Effector CD8-positive, alpha-beta T cell (primary cell): ENCODE measurements around the gene SMIM9.
"Not testable (repeated sequence)": the region's sequence is repeated elsewhere in the genome, so short reads cannot be mapped to it uniquely, and the experiment has no call there.

Experiments used
- DNase-seq: peaks from one replicate; lab custom pipeline; 2025; lab: John Stamatoyannopoulos, UW
- total RNA-seq, 4 experiments: gene quantifications; one replicate each; lab custom pipeline; 2026; lab: John Stamatoyannopoulos, UW

Gene SMIM9
- 0 reads per million in 4 experiments for total RNA-seq

DNA sequence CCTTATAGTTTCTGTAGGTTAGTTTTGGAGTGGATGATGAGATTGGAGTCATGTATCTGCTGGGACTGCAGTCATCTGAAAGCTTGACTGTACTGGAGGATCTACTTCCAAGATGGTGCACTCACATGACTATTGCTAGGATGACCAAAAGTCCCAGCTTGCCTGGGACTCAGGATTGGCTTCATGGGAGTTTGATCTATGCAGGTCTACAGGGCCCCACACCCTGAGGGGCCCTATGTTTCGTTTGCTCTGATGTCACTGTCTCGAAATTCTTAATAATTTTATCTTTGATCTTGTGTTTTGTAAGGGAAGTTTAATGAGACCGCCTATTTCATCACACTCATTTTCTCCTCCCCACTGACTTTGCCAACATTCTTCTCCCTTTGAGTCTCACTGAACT is at the start of gene SMIM9:
Gene SMIM9, minus strand, starts transcription at position 101 of the 400 bp plus-strand sequence. CDS start 3,806 bp downstream, outside the sequence.
- DNase-seq, result no peak

GRCh38 chrX:154884069-154884468 is 49.6 kb upstream of the SMIM9 start:
- DNase-seq, result not testable (repeated sequence)

DNA sequence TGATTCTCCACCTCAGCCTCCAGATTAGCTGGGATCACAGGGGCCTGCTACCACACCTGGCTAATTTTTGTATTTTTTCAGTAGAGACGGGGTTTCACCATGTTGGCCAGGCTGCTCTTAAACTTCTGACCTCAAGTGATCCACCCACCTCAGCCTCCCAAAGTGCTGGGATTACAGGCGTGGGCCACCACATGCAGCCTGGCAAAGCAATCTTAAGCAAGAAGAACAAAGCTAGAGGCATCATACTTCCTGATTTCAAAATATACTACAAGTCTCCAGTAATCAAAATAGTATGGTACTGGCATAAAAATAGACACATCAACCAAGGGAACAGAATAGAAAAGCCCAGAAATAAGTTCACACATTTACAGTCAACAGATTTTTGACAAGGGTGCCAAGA is 38.9 kb upstream of the SMIM9 start:
- no peak for DNase-seq

GRCh38 chrX:154868522-154868921 is 34.1 kb upstream of the SMIM9 start:
- DNase-seq, result not testable (repeated sequence)

GRCh38 chrX:154855256-154855655 is 20.8 kb upstream of the SMIM9 start:
- no peak for DNase-seq

DNA sequence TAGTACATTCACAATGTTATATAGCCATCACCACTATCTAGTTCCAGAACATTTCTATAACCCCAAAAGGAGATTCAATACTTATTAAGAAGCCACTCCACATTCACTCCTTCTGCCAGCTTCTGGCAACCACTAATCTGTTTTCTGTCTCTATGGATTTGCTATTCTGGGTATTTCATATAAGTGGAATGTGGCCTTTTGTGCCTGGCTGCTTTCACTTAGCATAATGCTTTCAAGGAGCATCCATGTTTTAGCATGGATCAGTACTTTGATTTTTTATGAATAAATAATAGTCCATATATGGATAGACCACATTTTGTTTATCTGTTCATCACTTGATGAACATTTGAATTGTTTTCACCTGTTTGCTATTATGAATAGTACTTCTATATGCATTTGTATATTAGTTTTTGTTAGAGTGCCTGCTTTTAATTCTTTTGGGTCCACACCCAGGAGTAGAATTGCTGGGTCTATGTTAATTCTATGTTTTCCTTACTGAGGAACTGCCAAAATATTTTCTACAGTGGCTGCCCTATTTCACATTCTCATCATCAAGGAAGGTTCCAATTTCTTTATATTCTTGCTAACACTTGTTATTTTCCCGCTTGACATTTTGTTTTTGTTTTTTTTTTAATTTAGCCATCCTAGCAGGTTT is 16.6 kb upstream of the SMIM9 start:
- no peak for DNase-seq

DNA sequence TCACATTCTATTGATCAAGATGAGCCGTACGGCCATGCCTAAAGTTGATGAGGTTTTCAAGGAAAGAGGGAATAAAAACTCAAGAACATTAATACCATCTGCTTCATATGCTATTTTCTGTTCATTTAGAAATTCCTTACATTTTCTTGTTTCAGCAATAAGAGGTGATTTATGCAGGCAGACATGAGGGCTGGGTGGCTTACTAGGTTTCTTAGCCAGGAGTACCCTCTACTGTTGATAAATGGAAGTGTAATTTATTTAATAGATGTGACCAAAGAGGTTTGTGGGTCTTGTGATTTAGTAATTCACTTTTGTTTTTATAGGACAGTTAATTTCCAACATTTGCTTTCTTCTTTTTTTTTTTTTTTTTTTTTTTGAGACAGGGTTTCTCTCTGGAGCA is 6.4 kb upstream of the SMIM9 start:
- DNase-seq, result no peak

- no peak for DNase-seq
Observed at GRCh38 chrX:154836163-154836562, 1.7 kb upstream of the SMIM9 start.

GRCh38 chrX:154833746-154834274 is 652 bp downstream of the SMIM9 start:
- no peak for DNase-seq

DNA sequence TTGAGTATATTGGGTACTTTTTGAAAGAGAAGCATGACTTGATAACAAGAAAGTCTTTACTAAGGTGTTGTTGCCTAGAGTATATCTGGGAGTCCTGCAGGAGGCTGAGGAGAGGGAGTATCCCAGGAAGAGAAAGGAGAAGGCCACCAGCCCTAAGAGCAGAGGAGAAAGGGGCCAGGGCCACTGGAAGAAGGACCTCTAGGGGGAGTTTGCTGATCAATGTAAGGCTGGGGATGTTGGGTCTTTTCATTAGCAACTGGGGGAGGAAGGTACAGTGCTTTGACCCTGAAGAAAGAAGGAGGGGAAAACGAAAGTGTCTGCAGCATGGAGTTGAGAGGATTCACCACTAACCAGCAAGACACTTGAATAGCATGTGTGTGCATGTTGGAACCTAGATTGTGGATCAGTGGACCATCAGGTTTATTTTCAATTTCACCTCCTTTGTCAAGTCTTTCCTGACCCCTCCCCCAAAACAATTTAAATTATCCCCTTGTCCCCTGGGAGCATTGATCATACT is 4.5 kb downstream of the SMIM9 start:
- no peak for DNase-seq

DNA sequence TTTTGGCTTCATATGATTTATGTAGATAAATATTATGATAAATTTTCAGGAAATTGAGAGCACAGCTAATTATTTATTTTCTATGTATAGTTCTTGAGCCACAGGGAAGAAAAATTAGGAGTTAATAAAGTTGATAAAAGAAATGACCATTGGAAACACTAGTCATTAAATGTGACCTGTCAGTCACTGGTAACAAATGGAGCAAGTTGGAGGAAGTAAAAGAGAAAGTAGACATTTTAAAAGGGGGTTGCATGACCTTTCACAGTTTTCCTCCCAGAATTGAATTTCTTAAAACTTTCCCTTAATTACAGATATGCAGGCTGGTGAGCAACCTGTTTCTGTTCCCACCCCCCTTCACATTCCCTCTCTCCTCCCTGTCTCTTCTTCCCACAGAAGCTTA is 5.3 kb downstream of the SMIM9 start:
- DNase-seq, result no peak

DNA sequence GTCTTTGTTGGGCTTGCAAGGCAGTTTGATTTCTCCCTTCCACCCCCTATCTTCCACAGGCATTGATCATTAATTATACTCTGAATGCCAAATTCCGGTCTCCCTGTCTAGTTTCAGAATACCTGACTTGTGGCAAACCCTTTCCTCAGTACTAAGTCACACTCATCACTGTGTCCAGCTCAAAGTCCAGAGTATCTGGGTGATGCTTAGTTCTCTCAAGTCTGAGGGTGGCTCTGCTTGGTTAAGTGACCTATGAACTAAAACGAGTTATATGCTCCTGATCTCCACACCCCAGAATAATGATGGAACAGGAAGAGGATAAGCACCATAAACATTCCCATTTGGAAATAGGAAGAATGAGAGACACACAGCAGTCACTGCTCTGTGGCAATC is 6.5 kb downstream of the SMIM9 start:
- no peak for DNase-seq

GRCh38 chrX:154827194-154828015 is 7.1 kb downstream of the SMIM9 start:
- no peak for DNase-seq

DNA sequence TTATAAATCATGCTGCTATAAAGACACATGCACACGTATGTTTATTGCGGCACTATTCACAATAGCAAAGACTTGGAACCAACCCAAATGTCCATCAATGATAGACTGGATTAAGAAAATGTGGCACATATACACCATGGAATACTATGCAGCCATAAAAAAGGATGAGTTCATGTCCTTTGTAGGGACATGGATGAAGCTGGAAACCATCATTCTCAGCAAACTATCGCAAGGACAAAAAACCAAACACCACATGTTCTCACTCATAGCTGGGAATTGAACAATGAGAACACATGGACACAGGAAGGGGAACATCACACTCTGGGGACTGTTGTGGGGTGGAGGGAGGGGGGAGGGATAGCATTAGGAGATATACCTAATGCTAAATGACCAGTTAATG is 8.9 kb downstream of the SMIM9 start:
- not testable (repeated sequence) for DNase-seq

GRCh38 chrX:154824638-154825037 is 9.8 kb downstream of the SMIM9 start:
- DNase-seq, result no peak

GRCh38 chrX:154822029-154822428 is 12.4 kb downstream of the SMIM9 start:
- DNase-seq, result no peak

DNA sequence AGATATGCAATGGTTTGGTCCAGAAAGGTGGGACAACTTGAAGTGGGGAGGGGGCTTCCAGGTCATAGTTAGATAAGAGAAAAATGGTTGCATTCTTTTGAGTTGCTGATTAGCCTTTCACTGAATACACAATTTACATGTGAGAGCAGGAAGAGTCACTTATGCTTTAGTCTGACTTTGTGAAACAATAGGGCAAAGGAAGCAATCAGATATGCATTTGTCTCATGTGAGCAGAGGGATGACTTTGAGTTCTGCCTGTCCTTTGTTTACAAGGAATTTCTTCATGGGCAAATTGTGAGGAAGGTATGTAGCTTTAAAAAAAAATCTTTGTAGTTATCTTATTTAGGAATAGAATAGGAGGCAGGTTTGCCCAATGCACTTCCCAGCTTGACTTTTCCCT is 12.9 kb downstream of the SMIM9 start:
- DNase-seq, result no peak

GRCh38 chrX:154819771-154820341 is 14.6 kb downstream of the SMIM9 start:
- no peak for DNase-seq

- no peak for DNase-seq
Observed at GRCh38 chrX:154818916-154819770, 15.3 kb downstream of the SMIM9 start.

- DNase-seq, result not testable (repeated sequence)
Observed at GRCh38 chrX:154817048-154817618, 17.3 kb downstream of the SMIM9 start.

DNA sequence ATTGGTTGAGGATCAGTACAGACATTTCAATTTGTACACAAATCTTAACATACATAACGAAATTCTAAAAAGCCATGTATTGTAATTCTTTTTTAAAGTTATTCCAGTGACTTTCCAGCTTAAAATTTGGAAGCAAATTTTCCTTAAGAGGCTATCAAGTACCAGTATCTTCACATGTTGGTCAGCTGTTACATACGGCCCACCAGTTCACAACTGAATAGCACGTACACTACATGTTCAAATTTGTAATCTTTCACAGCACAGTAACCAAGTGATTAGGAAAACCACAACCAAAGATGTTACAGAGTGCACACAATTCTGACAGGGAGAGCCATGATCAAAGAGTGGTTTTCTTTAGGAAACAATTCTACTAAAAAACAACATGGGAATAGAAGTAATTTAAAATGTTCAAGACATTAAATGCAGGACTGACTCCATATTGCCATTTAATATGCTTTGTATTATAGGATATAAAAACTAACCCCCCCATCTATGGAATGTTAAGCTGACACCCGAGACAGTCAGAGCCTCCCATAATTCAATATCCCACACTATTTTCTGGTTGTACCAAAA is 18.1 kb downstream of the SMIM9 start:
- not testable (repeated sequence) for DNase-seq
